HG02840 (cell line): Measurements from ENCODE around the gene CCDC142.
A peak's percentile ranks its signal among the peaks of the same experiment; 100 is the strongest.

Experiments used
- ATAC-seq: cut with Tn5 transposase; IDR thresholded peaks from one replicate; pipeline ENCODE4 v1.9.1; 2021; ENCODE audit warnings: mild to moderate bottlenecking, moderate library complexity, moderate number of reproducible peaks; ENCODE audit not compliant: unreplicated experiment, low FRiP score

CCDC142 gene

GRCh38 chr2:74482801-74483674 lies at the start of gene CCDC142, which contains the start of gene TTC31:
Gene CCDC142 (minus strand): TSS chr2:74482998. CDS start chr2:74482837, 161 bp downstream.
Gene TTC31 (plus strand): TSS chr2:74483081. CDS start chr2:74483096, 15 bp downstream.
- ATAC-seq = peak; percentile 90

- no peak for ATAC-seq
Measured at GRCh38 chr2:74532222-74532621, 49.4 kb upstream of the CCDC142 start.

GRCh38 chr2:74531666-74532065 lies 48.9 kb upstream of the CCDC142 start:
- no peak for ATAC-seq

GRCh38 chr2:74530239-74531187 lies 47.7 kb upstream of the CCDC142 start:
- ATAC-seq = peak; percentile 26

GRCh38 chr2:74529357-74530238 lies 46.8 kb upstream of the CCDC142 start, which contains the start of the genes AUP1 and HTRA2:
Gene AUP1 (minus strand): TSS chr2:74529706. CDS start chr2:74529629, 77 bp downstream.
Gene HTRA2 (plus strand): TSS chr2:74529933. CDS start chr2:74530007, 74 bp downstream.
- peak; percentile 77 for ATAC-seq

- ATAC-seq = peak; percentile 11
Measured at GRCh38 chr2:74528600-74529356, 46.0 kb upstream of the CCDC142 start.

GRCh38 chr2:74527741-74528140 lies 44.9 kb upstream of the CCDC142 start:
- no peak for ATAC-seq

GRCh38 chr2:74526649-74527230 lies 43.9 kb upstream of the CCDC142 start:
- ATAC-seq = no peak

- no peak for ATAC-seq
Measured at GRCh38 chr2:74525717-74526648, 43.2 kb upstream of the CCDC142 start, which contains the start of gene DQX1. Gene DQX1 (minus strand): TSS chr2:74526231. CDS start chr2:74525729, 502 bp downstream.

GRCh38 chr2:74524955-74525716 lies 42.3 kb upstream of the CCDC142 start:
- no peak for ATAC-seq

- ATAC-seq = no peak
Measured at GRCh38 chr2:74524005-74524404, 41.2 kb upstream of the CCDC142 start.

- ATAC-seq = no peak
Measured at GRCh38 chr2:74522516-74522915, 39.7 kb upstream of the CCDC142 start.

GRCh38 chr2:74516650-74517049 lies 33.9 kb upstream of the CCDC142 start:
- no peak for ATAC-seq

GRCh38 chr2:74515981-74516633 lies 33.3 kb upstream of the CCDC142 start:
- no peak for ATAC-seq

GRCh38 chr2:74515271-74515980 lies 32.6 kb upstream of the CCDC142 start:
- no peak for ATAC-seq
